ENCODE data around the gene ABHD17C.

Gene ABHD17C

DNA sequence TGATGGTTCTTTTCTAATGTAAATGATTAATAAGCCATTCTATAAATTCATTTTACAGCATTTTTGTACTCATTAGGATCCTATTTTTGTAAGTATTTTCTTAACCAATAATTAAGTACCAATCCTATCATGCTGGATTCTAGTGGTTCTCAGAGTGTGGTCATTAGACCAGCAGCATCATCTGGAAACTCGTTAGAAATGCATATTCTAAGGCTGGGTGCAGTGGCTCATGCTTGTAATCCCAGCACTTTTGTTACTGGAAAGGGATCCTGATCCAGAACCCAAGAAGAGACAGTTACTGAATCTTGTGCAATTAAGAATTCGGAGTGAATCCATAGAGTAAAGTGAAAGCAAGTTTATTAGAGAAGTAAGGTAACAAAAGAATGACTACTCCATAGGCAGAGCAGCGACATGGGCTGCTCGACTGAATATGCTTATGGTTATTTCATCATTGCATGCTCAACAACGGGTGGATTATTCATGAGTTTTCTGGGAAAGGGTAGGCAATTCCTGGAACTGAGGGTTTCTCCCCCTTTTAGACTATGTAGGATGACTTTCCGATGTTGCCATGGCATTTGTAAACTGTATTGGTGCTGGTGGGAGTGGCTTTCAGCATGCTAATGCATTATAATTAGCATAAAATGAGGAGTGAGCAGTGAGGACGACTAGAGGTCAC is 74.2 kb downstream of the ABHD17C start:
- DNase-seq, result no peak

DNA sequence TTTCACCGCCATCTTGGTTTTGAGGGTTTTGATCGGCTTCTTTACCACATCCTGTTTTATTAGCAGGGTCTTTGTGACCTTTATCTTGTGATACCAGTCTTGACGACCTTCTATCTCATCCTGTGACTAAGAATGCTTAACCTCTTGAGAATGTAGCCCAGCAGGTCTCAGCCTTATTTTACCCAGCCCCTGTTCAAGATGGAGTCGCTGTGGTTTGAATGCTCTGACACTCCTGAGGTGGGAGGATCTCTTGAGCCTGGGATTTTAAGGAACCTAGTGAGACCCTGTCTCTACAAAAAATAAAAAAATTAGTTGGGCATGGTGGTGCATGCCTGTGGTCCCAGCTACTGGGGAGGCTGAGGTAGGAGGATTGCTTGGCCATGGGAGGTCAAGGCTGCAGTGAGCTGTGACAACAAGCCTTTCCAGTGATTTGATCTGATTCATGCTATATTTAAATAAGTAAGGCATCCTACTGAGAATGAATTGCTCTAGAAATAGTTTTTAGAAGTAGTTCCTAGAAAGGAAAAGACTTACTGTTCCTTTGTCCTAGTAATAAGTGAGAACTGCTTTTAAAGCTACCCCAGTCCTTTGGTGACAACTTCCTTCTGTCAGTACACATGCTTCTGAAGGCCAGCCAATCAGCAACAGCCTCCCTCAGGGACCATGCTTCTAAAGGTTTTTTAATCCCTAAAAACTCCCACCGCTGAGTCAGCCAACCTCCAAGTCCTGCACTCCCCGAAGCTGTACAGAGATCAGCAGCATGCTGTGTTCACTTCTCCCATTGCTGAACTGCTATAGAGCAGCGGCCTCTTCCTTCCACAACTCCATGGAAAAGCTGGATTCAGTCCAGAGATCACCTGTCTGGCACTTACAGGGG is 75.0 kb downstream of the ABHD17C start:
- no peak for DNase-seq

DNA sequence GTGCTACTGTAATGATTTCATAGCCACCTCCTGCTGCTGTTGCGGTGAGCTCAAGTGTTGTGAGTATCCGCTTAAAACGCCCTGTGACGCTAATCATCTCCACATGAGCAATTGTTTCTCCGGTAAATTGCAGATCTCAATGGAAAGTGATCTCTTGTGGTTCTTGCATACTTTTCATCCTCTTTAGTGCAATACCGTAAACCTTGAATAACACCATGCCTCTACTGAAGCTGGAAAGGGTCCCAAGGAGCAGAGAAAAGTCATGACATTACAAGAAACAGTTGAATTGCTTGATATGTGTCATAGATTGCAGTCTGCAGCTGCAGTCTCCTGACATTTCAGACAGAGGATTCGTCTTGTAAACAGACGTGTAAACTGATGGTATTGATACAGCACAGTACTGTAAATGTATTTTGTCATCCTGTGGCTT is 78.0 kb downstream of the ABHD17C start:
- no peak for DNase-seq

DNA sequence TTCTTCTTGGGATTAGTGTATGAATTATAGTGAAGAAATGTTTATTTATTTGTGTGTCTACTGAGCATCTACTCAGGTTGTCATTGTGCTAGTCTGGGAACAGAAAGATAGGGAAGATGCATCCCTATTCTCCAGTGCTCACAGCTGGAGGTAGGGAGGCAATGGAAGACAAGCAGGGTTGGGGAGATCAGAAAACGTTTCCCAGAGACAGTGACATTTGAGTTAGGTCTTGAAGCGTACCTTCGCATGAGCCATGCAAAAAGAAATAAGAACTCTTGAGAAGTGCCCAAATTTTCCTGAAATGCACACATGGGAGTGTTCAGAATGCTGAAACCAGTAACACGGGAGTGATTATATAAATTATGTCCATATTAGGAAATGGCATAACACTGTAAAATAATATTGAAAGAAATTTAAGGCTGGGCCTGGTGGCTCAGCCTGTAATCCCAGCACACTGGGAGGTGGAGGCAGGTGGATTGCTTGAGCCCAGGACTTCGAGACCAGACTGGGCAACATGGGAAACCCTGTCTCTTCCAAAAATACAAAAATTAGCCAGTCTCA is 78.8 kb downstream of the ABHD17C start:
- no peak for DNase-seq

DNA sequence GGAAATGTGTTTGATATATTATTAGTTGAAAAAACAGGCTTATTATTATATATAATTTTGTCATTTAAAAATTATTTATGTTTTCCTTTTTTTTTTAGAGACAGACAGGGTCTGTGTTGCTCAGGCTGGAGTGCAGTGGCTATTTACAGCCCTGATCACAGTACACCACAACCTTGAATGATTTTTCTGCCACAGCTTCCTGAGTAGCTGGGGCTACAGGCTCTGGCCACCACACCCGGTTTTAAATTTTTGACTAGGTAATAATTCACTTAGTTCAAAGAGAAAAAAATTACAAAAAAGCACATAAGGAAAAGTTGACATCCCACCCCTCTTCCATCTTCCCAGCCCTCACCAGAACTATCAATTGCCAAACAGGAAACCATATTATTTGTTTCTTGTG is 79.4 kb downstream of the ABHD17C start:
- no peak for DNase-seq

DNA sequence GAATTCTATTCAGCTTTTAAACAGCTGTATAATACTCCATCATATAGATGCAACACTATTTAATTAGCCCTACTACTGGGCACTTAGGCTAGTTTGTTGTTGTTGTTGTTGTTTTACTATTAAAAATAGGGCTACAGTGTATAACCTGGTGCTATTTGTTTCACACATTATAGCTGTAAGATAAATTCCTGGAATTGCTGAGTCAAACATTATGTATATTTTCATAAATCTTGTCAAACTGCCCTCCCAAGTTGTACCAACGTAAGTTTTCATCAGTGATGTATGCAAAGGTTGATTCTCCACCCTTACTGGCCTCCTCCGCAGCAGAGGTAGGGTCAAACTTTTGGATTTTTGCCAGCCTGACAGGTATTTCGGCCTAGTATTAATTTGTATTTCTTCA is 80.2 kb downstream of the ABHD17C start:
- DNase-seq, result no peak

DNA sequence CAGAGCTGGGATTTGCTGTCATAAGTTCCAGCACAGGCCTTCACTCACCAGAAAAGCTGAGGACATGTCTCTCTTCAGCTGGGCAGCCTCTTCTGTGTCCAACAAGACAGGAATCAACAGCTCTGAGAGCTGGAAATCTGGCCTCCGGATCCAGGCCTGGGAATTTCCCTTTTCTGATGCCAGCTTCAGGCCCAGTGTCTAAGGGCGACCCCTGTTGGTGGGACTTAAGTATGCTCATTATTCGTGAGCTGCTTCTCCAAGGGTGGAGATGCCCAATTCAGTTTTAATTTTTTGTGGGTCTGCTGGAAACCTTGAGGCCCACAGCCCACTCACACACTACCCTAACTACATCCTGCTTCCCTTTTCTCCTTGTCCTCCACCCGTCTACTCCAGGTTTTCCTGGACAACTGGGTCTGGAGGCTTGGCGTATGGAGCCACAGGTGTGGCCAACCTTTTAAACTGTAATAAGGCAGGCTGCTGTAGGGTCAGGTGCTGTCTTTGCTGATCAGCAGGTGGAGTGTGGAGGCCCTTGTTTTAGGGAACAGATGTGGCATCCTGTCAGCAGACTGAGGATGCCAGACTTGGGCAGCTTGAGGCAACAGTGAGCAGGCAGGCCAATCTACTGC is 81.4 kb downstream of the ABHD17C start:
- DNase-seq, result peak; percentile 44

DNA sequence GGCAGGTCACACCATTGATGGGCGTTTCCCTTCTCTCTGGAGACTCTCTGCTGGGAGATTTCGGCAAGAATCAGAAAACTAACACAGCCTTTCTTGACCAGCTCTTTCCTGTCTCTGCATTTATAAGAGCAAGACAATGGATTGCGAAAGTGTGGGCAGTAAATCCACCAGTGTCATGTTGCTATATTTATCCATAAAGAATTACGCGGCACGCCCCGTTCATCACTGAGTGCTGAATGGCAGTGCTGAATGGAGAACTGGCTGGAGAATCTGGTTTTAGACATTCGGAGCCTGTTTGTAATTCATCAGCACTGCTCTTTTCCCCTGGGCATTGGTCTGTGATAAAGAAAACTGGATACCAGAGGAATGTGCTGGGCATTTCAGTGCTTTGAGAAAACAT is 82.0 kb downstream of the ABHD17C start:
- no peak for DNase-seq

DNA sequence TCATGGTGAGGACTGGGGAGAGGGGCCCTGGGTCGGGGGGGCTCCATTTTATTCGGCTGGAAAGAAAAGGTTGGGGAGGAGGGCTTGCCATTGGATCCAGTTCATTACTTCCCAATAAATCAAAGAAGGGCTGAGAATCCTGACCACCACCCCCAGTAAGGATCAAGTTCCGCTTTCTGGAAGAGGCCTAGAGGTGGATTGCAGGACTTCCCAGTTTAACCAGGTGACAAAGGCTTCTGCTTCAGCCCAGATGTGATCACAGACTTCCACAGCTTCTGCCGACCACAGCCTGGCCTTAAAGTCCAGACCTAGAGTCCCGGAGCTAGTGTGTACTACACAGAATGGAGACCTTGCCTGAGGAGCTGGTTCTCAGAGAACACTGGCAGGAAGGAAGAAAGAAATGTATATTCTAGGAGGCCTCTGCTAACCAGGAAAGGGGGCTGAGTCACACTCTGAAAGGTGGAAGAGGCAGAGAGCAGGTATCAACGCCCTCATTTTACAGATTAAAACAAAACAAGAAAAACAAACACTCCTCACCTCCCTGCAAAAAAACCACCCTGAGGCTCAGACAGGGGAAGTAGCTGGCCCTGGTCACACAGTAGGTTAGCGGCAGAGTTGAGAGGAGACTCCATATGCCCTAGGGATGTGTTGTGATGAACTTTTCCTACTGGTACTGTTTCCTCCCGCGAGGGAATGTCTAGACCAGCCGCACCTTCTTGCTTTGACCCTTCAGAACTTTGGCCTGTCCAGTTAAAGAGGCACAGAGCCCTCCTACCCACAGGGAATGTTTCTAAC is 82.9 kb downstream of the ABHD17C start:
- DNase-seq, result no peak

DNA sequence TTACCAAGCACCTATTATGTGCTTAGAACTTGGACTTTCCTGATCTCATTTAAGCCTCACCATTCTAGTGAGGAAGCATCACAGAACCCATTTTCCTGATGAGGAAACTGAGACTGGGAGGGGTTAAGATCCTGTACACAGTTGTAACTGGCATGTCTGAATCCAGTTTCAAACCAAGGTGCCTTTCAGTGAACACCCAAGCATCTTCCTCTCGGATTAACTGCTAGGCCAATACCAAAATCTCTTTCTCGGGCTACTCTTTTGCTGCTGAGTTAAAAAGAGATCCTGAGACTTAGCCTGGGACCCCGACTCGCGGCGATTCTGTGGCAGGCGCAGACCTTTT is 83.5 kb downstream of the ABHD17C start:
- no peak for DNase-seq

DNA sequence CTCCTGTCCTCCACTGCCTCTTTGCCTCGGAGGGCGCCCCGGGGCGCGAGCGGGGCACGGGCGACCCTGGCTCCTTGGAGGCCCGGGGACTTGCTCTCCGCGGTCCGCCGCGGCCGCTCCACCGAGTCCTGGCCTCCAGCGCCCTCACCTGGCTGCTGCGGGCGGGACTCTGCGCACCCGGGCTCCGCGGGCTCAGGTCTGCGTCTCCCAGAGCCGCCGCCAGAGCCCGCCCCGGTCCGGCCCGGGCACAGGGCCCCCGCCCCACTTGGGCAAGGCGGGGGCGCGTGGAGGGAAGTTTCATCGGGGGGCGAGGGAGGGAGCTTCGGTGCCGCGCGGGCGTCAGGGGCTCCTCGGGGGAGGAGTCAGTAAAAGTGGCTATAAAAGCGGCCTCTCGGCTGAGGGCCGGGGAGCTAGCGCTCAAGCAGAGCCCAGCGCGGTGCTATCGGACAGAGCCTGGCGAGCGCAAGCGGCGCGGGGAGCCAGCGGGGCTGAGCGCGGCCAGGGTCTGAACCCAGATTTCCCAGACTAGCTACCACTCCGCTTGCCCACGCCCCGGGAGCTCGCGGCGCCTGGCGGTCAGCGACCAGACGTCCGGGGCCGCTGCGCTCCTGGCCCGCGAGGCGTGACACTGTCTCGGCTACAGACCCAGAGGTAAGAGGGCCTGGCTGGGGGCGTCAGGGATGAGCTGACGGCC is 84.0 kb downstream of the ABHD17C start, which contains the start of gene CEMIP:
Gene CEMIP (plus strand): TSS at position 407 of the 694 bp plus-strand sequence. CDS start 94,510 bp downstream, outside the sequence.
- no peak for DNase-seq

DNA sequence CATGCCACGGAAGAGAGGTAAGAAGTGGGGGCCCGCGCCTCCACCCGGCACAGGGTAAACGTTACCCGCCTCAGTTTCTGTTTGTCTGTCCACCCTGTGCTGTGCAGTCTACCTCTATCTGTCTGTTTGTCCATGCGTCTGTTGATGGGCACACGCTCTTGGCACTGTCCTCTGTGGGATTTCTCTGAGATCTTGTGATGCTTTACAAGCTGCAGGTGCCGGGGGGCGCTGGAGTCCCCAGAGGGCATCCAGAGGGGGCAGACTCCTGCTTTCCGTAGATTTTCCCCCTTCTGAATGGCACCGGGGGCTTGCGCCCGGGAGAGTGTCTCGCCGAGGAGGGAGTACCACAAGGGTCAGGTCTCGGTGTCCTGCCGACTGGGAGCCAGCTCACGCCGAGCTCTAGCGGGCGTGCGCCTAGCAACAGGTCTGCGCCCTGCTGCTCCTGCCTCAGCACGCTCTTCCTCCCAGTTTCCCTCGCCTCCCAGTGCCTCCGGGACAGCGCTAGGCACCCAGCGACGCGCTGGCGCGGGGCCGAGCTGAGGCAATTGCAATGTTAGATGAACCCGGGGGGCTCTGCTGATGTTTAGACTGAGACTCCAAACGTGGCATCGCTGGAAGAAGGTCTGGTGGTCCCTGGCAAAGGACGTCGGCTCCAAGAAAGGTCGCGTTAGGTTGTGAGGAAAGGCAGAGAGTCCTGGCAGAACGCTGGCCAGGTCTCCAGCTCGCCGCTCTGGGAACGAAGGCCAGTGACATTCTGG is 84.7 kb downstream of the ABHD17C start:
- DNase-seq, result no peak

DNA sequence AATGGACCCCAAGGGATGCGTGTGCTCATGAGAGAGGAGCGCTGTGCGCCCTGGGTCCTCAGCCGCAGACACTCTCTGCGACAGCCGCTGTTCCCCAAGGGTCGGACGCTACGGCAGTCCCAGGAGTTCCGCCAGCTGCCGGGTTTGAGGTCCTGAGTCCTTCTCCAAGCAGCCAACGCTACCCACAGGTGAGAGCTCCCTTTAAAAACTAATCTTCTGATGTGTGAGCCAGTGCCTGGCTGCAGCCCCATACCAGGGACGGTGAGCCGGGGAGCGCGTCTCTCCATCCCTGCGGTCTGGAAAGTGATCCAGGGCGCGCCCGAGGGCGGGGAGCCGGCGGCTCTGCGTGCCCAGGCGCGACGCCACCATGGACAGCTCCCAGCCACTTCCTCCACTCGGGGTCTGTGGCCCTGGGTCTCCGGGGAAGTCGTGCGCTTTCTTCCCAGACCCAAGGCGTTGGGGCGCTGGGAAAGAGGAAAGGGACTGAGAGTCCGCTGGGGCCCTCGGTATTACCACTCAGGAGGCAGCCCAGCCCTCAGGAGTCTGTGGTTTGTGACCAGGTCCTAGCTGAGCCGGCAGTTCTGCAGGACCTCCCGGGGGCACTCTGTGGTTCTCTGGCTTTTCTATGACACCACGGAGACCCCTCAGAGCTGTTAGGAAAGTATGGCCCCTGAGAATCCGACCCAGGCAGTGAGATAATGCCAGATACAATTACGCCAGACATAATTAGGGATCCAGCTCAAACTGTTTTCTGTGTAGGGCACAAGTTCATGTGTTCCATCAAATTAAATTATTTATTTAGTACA is 85.5 kb downstream of the ABHD17C start:
- no peak for DNase-seq

DNA sequence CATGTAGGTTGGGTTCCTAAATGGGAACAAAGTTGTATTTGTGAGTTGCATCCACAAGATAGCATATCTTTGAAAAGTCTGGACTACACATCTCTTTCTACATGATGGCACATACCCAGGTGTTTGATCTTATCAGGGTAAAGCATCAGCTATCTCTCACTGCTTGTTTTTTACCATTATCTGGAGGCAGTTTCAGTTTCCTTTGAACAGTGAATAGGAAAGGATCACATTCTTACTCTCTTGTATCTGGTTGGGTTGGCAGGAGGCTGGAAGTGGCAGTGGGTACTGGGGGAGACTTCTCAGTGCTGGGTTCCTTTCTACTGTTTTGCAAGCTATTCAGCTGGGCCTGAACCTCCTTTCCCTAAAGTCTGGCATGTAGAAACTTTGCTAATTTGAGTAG is 88.2 kb downstream of the ABHD17C start:
- DNase-seq, result no peak

DNA sequence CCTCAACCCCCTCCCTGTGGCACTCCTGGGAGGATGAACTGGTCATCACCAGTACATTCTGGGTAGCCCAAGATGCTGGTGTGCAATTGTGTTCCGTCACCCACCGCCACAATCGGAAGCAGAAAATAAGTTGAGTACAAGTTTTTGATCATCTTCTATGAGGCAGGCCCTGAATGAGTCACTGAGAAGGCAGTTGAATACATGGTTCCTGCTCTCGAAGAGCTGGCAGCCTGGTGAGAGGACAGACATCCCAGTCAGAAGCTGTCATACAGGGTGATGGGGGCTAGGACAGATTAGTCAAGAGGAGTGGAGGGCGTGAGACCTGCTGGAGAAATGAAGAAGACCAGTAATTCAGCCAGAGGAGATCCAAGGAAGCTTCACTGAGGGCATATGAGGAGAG is 90.2 kb downstream of the ABHD17C start:
- no peak for DNase-seq

DNA sequence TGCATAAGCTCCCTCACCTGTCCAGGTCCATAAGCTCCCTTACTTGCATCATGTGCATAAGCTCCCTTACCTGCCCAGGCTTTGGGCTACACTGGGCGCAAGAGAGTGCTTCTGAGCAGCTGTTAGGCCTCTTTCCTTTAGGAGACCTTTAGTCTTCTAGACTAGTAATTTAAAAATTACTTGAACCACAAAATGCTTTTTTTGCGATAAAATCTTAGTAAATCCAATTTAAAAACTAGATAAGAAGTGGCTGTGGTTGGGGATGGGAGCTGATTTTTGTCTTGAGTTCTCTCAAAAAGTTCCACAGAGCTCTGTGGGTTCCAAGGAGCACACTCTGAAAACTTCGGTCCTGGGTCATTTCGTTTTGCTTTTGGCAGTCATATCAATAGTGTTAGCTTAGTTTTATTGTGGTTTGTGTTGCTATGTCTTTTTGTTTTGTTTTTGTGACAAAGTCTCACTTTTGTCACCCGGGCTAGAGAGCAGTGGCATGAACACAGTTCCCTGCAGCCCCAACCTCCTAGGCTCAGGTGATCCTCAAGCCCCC is 90.8 kb downstream of the ABHD17C start:
- DNase-seq, result no peak

DNA sequence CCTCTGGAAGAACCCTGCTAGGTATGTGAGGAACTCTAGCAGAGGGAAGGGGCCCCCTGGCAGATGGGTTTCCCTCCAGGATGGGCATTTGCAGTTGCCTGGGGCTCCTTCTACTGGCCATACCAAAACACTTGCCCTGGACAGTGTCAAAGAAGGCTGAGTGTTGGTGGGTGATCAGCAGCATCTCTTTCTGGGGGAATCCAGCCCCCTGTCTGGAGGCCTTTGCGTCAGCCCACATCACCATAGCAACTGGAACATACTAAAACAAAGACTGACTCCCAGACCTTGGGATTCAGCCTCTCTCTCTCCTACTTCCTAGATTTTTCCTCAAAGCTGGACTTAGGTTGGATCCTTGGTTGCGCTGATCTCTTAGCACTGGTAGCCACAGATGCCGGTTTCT is 92.2 kb downstream of the ABHD17C start:
- DNase-seq, result no peak

DNA sequence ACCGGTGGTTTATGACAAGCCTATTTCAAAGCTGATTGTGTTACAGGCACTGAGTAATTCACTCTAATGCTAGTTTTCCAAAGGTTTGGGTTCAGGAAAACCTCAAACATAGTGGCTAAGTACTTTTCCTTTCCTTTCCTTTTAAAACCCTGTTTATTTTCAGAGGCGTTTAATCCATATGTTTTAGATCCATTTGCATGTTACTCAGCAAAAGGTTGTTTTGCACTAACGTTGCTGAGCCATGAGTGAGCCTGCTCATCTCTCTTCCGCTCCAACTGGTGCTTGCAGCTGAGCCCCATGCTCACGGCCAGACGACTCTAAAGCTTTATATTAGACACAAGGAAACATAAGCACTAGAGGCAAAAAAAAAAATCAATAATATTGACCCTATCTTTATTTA is 93.4 kb downstream of the ABHD17C start:
- no peak for DNase-seq

DNA sequence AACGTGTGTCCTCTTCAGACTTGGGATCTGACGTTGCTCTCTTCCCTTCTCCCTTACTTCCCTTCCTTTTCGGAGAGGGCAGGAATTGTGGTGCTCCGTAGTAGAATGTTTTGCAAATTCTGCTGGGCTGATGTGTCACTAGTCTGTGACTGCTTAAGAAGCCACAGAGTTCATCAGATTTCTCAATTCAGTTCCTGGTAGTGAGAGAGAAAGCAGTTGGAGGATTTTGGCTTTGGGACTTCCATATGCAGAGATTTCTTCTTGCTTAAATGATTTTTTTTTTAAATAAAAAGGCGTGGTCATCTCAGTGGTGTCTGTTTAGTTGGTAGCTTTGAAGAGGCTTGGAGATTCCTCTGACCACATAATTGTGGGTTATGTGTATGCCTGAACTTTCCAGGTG is 94.2 kb downstream of the ABHD17C start:
- no peak for DNase-seq

DNA sequence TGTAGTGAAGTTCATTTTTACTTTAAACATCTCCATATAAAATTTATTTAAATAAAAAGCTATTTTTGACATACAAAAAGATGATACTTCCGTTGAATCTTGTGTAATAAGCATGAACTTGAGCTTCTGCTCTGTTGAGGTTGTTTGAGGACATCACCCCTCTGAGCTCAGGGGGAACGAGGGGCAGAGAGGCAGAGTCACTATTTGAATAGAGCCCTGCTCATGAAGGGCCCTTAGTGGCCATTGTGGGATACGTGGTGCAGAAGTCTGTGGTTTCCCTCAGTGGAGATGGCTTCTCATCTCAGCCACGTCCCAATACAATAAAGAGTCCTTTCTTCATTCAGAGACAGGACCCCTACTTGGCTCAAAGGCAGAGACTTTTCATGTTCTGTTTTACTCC is 94.7 kb downstream of the ABHD17C start:
- DNase-seq, result no peak
